HepG2 (cell line): ENCODE results near the gene NOXO1.

Source experiments
- ARHGAP35 ChIP-seq: sonication (generic); formaldehyde crosslinking; IDR thresholded peaks from 2 replicates; pipeline ENCODE4 v1.9.0; 2022; ENCODE audit warnings: mild to moderate bottlenecking, inconsistent platforms, moderate library complexity, missing genetic modification reagents, borderline replicate concordance
- HCFC1 ChIP-seq: fragments of 150-350 bp; IDR thresholded peaks from 2 replicates; pipeline ENCODE4 v1.6.1; 2014; ENCODE audit warnings: low read depth, low read length
- SAFB2 ChIP-seq: sonication (generic); formaldehyde crosslinking; IDR thresholded peaks from 2 replicates; pipeline ENCODE4 v1.5.1; 2020; ENCODE audit warnings: missing genetic modification reagents, low read depth, mild to moderate bottlenecking, borderline replicate concordance
- SMC3 ChIP-seq: IDR thresholded peaks from 2 replicates; pipeline ENCODE4 v1.6.1; 2011; ENCODE audit warnings: low read length, improper control_type of control experiment
- TCF7 ChIP-seq: sonication (generic); IDR thresholded peaks from 2 replicates; pipeline ENCODE4 v1.6.1; 2016; ENCODE audit warnings: antibody characterized with exemption, low read depth
- ZNF891 ChIP-seq: sonication (generic); formaldehyde crosslinking; IDR thresholded peaks from 2 replicates; pipeline ENCODE4 v1.5.0; 2020; ENCODE audit warnings: mild to moderate bottlenecking, missing genetic modification reagents
- TF ChIP-seq, protein P1 (sequence below), 2 experiments: sonication (generic) in 1 of 2; formaldehyde crosslinking in 1 of 2; IDR thresholded peaks; 2 replicates each; pipeline versions ENCODE4 v1.5.1 to v1.6.1; 2011 to 2020; ENCODE audit warnings: borderline replicate concordance in 1 of 2, low read depth in 1 of 2, low read length in 1 of 2, mild to moderate bottlenecking in 1 of 2, missing genetic modification reagents in 1 of 2, moderate library complexity in 1 of 2
- TF ChIP-seq, protein P2 (sequence below): sonication (generic); formaldehyde crosslinking; IDR thresholded peaks from 2 replicates; pipeline ENCODE4 v1.8.0; 2022; ENCODE audit warnings: mild to moderate bottlenecking, missing genetic modification reagents; ENCODE audit not compliant: insufficient replicate concordance
- TF ChIP-seq, protein P3 (sequence below): sonication (generic); formaldehyde crosslinking; IDR thresholded peaks from 2 replicates; pipeline ENCODE4 v1.4.0; 2020; ENCODE audit warnings: mild to moderate bottlenecking, missing genetic modification reagents
- TF ChIP-seq, protein P4 (sequence below): sonication (generic); formaldehyde crosslinking; IDR thresholded peaks from 2 replicates; pipeline ENCODE4 v1.5.0; 2020; ENCODE audit warnings: mild to moderate bottlenecking, missing genetic modification reagents, moderate library complexity

DNA sequence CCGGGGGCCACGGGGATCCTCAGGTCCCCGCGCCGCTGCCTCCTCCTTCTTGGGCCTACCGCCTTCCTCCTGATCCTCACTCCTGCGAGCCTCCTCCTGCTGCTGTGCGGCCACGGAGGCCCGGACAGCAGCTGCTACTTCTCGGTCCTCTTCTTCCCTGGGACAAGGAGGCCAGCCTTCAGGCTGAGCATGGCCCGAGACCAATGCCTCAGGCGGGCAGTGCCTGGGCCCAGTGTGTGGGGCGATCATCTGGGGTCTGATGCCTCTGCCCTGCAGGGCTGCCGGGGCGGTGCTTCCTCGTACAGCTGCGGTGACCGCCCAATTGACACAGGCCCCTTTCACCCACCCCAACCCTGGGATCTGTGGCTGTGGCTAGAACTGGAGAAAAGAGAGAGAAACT lies 19.8 kb upstream of the NOXO1 start:
- TF ChIP-seq TCF7 (no peak), SAFB2 (CRISPR knock-in tag) (no peak), ZNF891 (no peak), ARHGAP35 (CRISPR knock-in tag) (no peak), HCFC1 (no peak), SMC3 (no peak)
- TF ChIP-seq, protein P1, sequence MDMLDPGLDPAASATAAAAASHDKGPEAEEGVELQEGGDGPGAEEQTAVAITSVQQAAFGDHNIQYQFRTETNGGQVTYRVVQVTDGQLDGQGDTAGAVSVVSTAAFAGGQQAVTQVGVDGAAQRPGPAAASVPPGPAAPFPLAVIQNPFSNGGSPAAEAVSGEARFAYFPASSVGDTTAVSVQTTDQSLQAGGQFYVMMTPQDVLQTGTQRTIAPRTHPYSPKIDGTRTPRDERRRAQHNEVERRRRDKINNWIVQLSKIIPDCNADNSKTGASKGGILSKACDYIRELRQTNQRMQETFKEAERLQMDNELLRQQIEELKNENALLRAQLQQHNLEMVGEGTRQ (IDR thresholded peaks at IDR 0.05; ENCODE audit: low read depth, low read length), result no peak
- TF ChIP-seq, protein P1 (CRISPR knock-in tag; IDR thresholded peaks at IDR 0.05; ENCODE audit: borderline replicate concordance), result no peak
- TF ChIP-seq, protein P2, sequence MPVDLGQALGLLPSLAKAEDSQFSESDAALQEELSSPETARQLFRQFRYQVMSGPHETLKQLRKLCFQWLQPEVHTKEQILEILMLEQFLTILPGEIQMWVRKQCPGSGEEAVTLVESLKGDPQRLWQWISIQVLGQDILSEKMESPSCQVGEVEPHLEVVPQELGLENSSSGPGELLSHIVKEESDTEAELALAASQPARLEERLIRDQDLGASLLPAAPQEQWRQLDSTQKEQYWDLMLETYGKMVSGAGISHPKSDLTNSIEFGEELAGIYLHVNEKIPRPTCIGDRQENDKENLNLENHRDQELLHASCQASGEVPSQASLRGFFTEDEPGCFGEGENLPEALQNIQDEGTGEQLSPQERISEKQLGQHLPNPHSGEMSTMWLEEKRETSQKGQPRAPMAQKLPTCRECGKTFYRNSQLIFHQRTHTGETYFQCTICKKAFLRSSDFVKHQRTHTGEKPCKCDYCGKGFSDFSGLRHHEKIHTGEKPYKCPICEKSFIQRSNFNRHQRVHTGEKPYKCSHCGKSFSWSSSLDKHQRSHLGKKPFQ, result no peak
- TF ChIP-seq, protein P3, sequence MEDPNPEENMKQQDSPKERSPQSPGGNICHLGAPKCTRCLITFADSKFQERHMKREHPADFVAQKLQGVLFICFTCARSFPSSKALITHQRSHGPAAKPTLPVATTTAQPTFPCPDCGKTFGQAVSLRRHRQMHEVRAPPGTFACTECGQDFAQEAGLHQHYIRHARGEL (CRISPR knock-in tag), result no peak
- TF ChIP-seq, protein P4, sequence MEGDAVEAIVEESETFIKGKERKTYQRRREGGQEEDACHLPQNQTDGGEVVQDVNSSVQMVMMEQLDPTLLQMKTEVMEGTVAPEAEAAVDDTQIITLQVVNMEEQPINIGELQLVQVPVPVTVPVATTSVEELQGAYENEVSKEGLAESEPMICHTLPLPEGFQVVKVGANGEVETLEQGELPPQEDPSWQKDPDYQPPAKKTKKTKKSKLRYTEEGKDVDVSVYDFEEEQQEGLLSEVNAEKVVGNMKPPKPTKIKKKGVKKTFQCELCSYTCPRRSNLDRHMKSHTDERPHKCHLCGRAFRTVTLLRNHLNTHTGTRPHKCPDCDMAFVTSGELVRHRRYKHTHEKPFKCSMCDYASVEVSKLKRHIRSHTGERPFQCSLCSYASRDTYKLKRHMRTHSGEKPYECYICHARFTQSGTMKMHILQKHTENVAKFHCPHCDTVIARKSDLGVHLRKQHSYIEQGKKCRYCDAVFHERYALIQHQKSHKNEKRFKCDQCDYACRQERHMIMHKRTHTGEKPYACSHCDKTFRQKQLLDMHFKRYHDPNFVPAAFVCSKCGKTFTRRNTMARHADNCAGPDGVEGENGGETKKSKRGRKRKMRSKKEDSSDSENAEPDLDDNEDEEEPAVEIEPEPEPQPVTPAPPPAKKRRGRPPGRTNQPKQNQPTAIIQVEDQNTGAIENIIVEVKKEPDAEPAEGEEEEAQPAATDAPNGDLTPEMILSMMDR, result no peak
